ENCODE data around the gene UBASH3B.

Gene UBASH3B

GRCh38 chr11:122743949-122744348 lies 88.4 kb downstream of the UBASH3B start:
- H3K4me3 ChIP-seq (replicated peaks in 1 of 2; ENCODE audit: low read depth in 2 of 2, low read length in 2 of 2): no peak overlapping the region
- no peak for DNase-seq (ENCODE audit: low read depth in 2 of 2)
- TF ChIP-seq, protein P1, sequence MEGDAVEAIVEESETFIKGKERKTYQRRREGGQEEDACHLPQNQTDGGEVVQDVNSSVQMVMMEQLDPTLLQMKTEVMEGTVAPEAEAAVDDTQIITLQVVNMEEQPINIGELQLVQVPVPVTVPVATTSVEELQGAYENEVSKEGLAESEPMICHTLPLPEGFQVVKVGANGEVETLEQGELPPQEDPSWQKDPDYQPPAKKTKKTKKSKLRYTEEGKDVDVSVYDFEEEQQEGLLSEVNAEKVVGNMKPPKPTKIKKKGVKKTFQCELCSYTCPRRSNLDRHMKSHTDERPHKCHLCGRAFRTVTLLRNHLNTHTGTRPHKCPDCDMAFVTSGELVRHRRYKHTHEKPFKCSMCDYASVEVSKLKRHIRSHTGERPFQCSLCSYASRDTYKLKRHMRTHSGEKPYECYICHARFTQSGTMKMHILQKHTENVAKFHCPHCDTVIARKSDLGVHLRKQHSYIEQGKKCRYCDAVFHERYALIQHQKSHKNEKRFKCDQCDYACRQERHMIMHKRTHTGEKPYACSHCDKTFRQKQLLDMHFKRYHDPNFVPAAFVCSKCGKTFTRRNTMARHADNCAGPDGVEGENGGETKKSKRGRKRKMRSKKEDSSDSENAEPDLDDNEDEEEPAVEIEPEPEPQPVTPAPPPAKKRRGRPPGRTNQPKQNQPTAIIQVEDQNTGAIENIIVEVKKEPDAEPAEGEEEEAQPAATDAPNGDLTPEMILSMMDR (IDR thresholded peaks at IDR 0.05; ENCODE audit: low read depth, low read length): no peak

DNA sequence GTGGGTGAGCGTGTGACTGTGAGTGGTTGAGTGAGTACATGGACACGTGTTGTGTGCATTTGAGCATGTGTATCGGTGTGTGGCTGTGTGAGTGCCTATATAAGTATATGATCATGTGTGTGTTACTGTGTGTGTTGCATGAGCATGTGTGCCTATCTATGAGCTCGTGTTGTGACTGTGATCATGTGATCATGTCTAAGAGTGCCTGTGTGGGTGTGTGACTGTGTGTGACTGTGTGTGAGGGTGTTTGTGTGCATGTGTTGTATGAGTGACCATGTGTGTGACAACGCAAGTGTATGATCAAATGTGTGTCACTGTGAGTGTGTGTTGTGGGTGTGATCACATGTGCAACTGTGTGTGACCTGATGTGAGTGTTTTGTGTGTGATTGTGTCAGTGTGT lies 88.8 kb downstream of the UBASH3B start:
- DNase-seq (ENCODE audit: low read depth in 2 of 2): no peak
- TF ChIP-seq, protein P1 (IDR thresholded peaks at IDR 0.05; ENCODE audit: low read depth, low read length): no peak
- no peak overlapping the region for H3K4me3 ChIP-seq (replicated peaks in 1 of 2; ENCODE audit: low read depth in 2 of 2, low read length in 2 of 2)

DNA sequence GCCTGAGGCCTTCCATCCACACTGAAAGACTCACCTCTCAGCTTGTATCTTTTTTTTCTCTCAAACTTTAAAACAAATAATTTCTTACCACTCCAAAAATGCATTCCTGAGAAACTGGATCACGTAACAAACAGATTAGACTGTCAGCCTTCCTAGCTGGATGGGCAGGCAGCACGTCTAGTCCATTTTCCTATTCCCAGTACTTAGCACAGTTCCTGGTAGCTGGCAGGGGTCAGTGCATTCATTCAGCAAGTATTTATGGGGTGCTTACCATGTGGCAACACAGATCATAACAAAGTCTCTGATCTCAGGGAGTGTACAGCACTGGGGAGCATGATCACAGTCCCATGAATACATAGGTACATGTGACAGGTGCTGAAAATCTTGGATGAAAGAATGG lies 89.6 kb downstream of the UBASH3B start:
- TF ChIP-seq, protein P1 (IDR thresholded peaks at IDR 0.05; ENCODE audit: low read depth, low read length): no peak
- no peak overlapping the region for H3K4me3 ChIP-seq (replicated peaks in 1 of 2; ENCODE audit: low read depth in 2 of 2, low read length in 2 of 2)
- DNase-seq (ENCODE audit: low read depth in 2 of 2): no peak

GRCh38 chr11:122746050-122746478 lies 90.5 kb downstream of the UBASH3B start:
- no peak overlapping the region for H3K4me3 ChIP-seq (replicated peaks in 1 of 2; ENCODE audit: low read depth in 2 of 2, low read length in 2 of 2)
- TF ChIP-seq, protein P1 (IDR thresholded peaks at IDR 0.05; ENCODE audit: low read depth, low read length): no peak
- DNase-seq (ENCODE audit: low read depth in 2 of 2): no peak

DNA sequence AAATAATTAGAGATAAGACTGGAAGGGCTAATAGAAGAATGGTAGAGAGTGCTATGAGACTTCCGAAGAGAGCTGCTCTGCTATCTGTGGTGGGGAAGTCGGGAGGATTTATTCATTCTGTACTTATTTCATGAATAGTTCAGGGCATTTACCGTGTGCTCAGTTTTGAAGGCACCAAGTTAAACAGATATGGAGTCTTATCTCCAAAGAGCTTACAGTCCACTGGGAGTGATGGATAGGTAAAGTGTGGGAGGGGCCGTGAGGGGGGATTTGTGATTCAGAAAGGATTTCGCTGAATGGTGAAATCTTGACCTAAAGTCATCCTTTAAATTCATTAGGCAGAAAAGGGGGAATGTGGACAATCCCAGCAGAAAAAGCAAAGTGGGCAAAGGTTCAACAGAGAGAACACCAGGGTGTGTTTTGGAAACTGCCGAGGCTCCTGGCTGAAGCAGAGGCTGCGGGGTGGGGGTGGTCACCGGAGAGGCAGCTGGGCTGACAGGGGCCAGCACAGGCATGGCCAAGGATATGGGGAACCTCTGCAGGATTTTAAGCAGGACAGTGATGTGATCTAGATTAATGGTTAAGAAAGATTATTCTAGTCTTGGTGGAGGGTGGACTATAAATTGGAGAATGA lies 91.2 kb downstream of the UBASH3B start:
- no peak for DNase-seq (ENCODE audit: low read depth in 2 of 2)
- H3K4me3 ChIP-seq (replicated peaks in 1 of 2; ENCODE audit: low read depth in 2 of 2, low read length in 2 of 2): no peak overlapping the region
- TF ChIP-seq, protein P1 (IDR thresholded peaks at IDR 0.05; ENCODE audit: low read depth, low read length): no peak

DNA sequence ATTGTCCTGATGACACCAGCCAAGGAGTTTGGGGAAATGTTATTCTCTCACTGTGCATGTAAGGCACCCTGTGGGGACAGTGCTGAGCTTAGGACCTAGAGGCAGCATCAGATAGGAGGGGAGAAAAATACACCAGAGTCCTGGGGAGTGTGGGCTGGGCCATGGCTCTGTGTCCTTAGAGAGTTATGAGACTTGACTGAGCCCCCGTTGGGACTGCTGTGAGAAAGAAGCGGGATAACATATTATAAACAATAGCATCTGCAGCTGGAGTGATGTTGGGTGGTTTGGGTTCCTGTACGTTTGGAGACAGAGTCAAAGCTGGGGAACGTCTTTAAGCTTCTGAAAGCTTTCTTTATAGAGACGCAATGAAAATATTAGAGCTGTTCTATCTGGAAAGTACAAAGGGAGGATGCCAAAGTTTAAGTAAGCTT lies 91.8 kb downstream of the UBASH3B start:
- TF ChIP-seq, protein P1 (IDR thresholded peaks at IDR 0.05; ENCODE audit: low read depth, low read length): no peak
- no peak overlapping the region for H3K4me3 ChIP-seq (replicated peaks in 1 of 2; ENCODE audit: low read depth in 2 of 2, low read length in 2 of 2)
- peak in 1 of 2 donors; percentile 59 for DNase-seq (ENCODE audit: low read depth in 2 of 2)

Measured in cardiac fibroblast (primary cell).